H9 (cell line): ENCODE measurements around the gene ETFA. TPM values are rescaled to one million over a fixed set of nuclear protein-coding genes. Genes with fewer than 3 reads are reported as not detected.

Source experiments
- DNase-seq: peaks from one replicate; pipeline ENCODE4 v3.0.0-alpha.2; 2017
- H2AFZ ChIP-seq: one replicate; pipeline ENCODE4 v1.6.1; 2013; ENCODE audit warnings: mild to moderate bottlenecking, low read length, control low read depth, moderate library complexity
- H2AK5ac ChIP-seq: 2 replicates; pipeline ENCODE4 v1.6.1; 2013; ENCODE audit warnings: low read length, control low read depth, mixed read lengths; ENCODE audit not compliant: insufficient read length
- H2BK120ac ChIP-seq: one replicate; pipeline ENCODE4 v1.6.1; 2013; ENCODE audit warnings: low read depth, mild to moderate bottlenecking, low read length, control low read depth, inconsistent platforms; ENCODE audit not compliant: poor library complexity, severe bottlenecking
- H2BK12ac ChIP-seq: 2 replicates; pipeline ENCODE4 v1.6.1; 2013; ENCODE audit warnings: low read length, control low read depth, mixed read lengths, low read depth; ENCODE audit not compliant: insufficient read length
- H2BK15ac ChIP-seq: 2 replicates; pipeline ENCODE4 v1.6.1; 2013; ENCODE audit warnings: low read depth, low read length, control low read depth
- H2BK20ac ChIP-seq: one replicate; pipeline ENCODE4 v1.6.1; 2013; ENCODE audit warnings: low read depth, mild to moderate bottlenecking, low read length, control low read depth, inconsistent platforms; ENCODE audit not compliant: poor library complexity, severe bottlenecking
- H2BK5ac ChIP-seq: 2 replicates; pipeline ENCODE4 v1.6.1; 2013; ENCODE audit warnings: low read length, control low read depth, mixed read lengths; ENCODE audit not compliant: insufficient read length
- H3K14ac ChIP-seq: 2 replicates; pipeline ENCODE4 v1.6.1; 2013; ENCODE audit warnings: low read length, control low read depth; ENCODE audit not compliant: insufficient read depth
- H3K18ac ChIP-seq: 2 replicates; pipeline ENCODE4 v1.6.1; 2013; ENCODE audit warnings: low read depth, mild to moderate bottlenecking, mixed read lengths, low read length, control low read depth; ENCODE audit not compliant: insufficient read length
- H3K23ac ChIP-seq: 2 replicates; pipeline ENCODE4 v1.6.1; 2013; ENCODE audit warnings: low read length, control low read depth, mixed read lengths, low read depth; ENCODE audit not compliant: insufficient read length
- H3K23me2 ChIP-seq: 2 replicates; pipeline ENCODE4 v1.6.1; 2013; ENCODE audit warnings: low read depth, mild to moderate bottlenecking, mixed read lengths, low read length, control low read depth; ENCODE audit not compliant: insufficient read length, poor library complexity, severe bottlenecking
- H3K27ac ChIP-seq: 2 replicates; pipeline ENCODE4 v1.5.1; 2013; ENCODE audit warnings: low read length, control low read depth, mixed read lengths, low read depth; ENCODE audit not compliant: insufficient read length
- H3K27me3 ChIP-seq: 2 replicates; pipeline ENCODE4 v1.6.1; 2013; ENCODE audit warnings: low read length, control low read depth, inconsistent platforms; ENCODE audit not compliant: insufficient read depth
- H3K4ac ChIP-seq: 2 replicates; pipeline ENCODE4 v1.6.1; 2013; ENCODE audit warnings: low read depth, mild to moderate bottlenecking, control low read depth, inconsistent platforms, low read length, moderate library complexity
- H3K4me1 ChIP-seq: 2 replicates; pipeline ENCODE4 v1.6.1; 2013; ENCODE audit warnings: low read length, control low read depth, inconsistent platforms; ENCODE audit not compliant: insufficient read depth
- H3K4me2 ChIP-seq: 2 replicates; pipeline ENCODE4 v1.6.1; 2013; ENCODE audit warnings: low read length, control low read depth, mixed read lengths; ENCODE audit not compliant: insufficient read length, insufficient read depth
- H3K56ac ChIP-seq: 2 replicates; pipeline ENCODE4 v1.6.1; 2013; ENCODE audit warnings: low read depth, mild to moderate bottlenecking, mixed read lengths, low read length, control low read depth; ENCODE audit not compliant: insufficient read length
- H3K79me1 ChIP-seq: 2 replicates; pipeline ENCODE4 v1.6.1; 2013; ENCODE audit warnings: low read depth, mild to moderate bottlenecking, moderate library complexity, low read length, control low read depth, inconsistent platforms; ENCODE audit not compliant: insufficient read depth, poor library complexity, severe bottlenecking
- H3K79me2 ChIP-seq: 2 replicates; pipeline ENCODE4 v1.6.1; 2013; ENCODE audit warnings: low read length, control low read depth, inconsistent platforms; ENCODE audit not compliant: insufficient read depth
- H3K9ac ChIP-seq: 2 replicates; pipeline ENCODE4 v1.6.1; 2013; ENCODE audit warnings: low read length, control low read depth, mixed read lengths; ENCODE audit not compliant: insufficient read length; ENCODE audit errors: extremely low read depth
- H3K9me3 ChIP-seq: one replicate; pipeline ENCODE4 v1.6.1; 2013; ENCODE audit warnings: low read depth, low read length, inconsistent platforms; ENCODE audit not compliant: control insufficient read depth
- H3T11ph ChIP-seq: one replicate; pipeline ENCODE4 v1.6.1; 2013; ENCODE audit warnings: mild to moderate bottlenecking, low read length, control low read depth, inconsistent platforms
- H4K20me1 ChIP-seq: one replicate; pipeline ENCODE4 v1.6.1; 2013; ENCODE audit not compliant: control insufficient read depth, insufficient read length, insufficient read depth
- H4K5ac ChIP-seq: 2 replicates; pipeline ENCODE4 v1.6.1; 2013; ENCODE audit warnings: low read depth, mild to moderate bottlenecking, mixed read lengths, low read length, control low read depth; ENCODE audit not compliant: insufficient read length
- H4K8ac ChIP-seq: replicated peaks from 2 replicates; pipeline ENCODE4 v1.6.1; 2013; ENCODE audit warnings: low read length, control low read depth, mixed read lengths, low read depth; ENCODE audit not compliant: insufficient read length
- H4K91ac ChIP-seq: 2 replicates; pipeline ENCODE4 v1.6.1; 2013; ENCODE audit warnings: low read depth, mild to moderate bottlenecking, moderate library complexity, mixed read lengths, low read length, control low read depth; ENCODE audit not compliant: insufficient read length
- H3K27ac Mint-ChIP-seq, 3 experiments: 2 replicates in 2 of 3; 3 replicates in 1 of 3; pipeline ENCODE4 v1.8.0; 2020 to 2021; ENCODE audit warnings: mixed read lengths in 3 of 3, mild to moderate bottlenecking in 1 of 3, moderate library complexity in 1 of 3
- H3K27me3 Mint-ChIP-seq: 2 replicates; pipeline ENCODE4 v1.8.0; 2021; ENCODE audit warnings: low read depth, mild to moderate bottlenecking, moderate library complexity, mixed read lengths
- H3K36me3 Mint-ChIP-seq, 3 experiments: 2 replicates in 2 of 3; 3 replicates in 1 of 3; pipeline ENCODE4 v1.8.0; 2020 to 2021; ENCODE audit warnings: low read depth in 3 of 3, mixed read lengths in 3 of 3; ENCODE audit not compliant: insufficient read depth in 1 of 3
- H3K4me1 Mint-ChIP-seq, 2 experiments: 2 replicates each; pipeline ENCODE4 v1.8.0; 2020; ENCODE audit warnings: mixed read lengths in 2 of 2
- H3K4me3 Mint-ChIP-seq, 2 experiments: 2 replicates in 1 of 2; 3 replicates in 1 of 2; pipeline ENCODE4 v1.8.0; 2020 to 2021; ENCODE audit warnings: mild to moderate bottlenecking in 2 of 2, mixed read lengths in 2 of 2, moderate library complexity in 1 of 2
- H3K9me3 Mint-ChIP-seq, 2 experiments: 2 replicates in 1 of 2; 3 replicates in 1 of 2; pipeline ENCODE4 v1.8.0; 2020; ENCODE audit warnings: mild to moderate bottlenecking in 2 of 2, mixed read lengths in 2 of 2, moderate library complexity in 1 of 2
- WGBS: extraction: QIAGEN DNeasy Blood & Tissue Kit; methylation state at CpG from one replicate; pipeline ENCODE4 v1.1.7; 2013; ENCODE audit warnings: missing lambda C conversion rate, low lambda C conversion rate, mixed read lengths; ENCODE audit not compliant: insufficient read length; ENCODE audit errors: extremely low coverage; 5-methylcytosine and 5-hydroxymethylcytosine counted together
- total RNA-seq: library from RNA; stranded (reverse); gene quantifications from 2 replicates; pipeline ENCODE4 v1.2.1, GENCODE V29; 2021
- TF ChIP-seq, protein P1 (sequence below): fragments of 200-600 bp; sonication (generic); conservative IDR thresholded peaks from 3 replicates; pipeline ENCODE4 v1.8.0; 2021; ENCODE audit warnings: antibody characterized with exemption, mild to moderate bottlenecking

The ETFA gene
- total RNA-seq, 1 experiment from 2014 or later: 109 TPM

DNA sequence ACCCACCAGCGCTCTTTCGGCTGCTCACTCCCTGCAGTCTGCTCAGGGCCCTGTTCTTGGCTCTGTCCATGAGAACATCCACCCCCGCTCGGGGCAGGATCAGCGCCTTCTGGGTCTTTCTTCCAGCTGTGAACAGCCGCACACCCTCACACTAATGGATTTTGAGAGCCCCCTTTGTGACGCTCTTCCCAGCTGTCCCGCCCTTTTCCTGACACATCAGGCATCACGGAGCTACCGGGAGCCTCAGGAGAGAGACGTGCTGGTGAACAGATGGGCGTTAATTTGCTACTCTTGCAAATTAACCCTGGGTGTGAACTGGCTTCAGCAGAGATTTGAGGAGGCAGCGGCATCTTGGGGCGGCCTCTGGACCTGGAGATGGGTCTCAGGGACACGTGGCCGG, 138.5 kb downstream of the ETFA start:
- Histone ChIP-seq H3K4me2 (no peak overlapping the region), H2BK20ac (no peak overlapping the region), H4K91ac (no peak overlapping the region), H4K8ac (no peak overlapping the region), H3K4me1 (no peaks in the 10 kb centered on the region; the same call in 1 of the 2 replicates), H2BK12ac (no peak overlapping the region), H3T11ph (no peak overlapping the region), H4K5ac (no peak overlapping the region), H3K9ac (no peak overlapping the region), H3K27me3 (no peaks in the 10 kb centered on the region), H3K9me3 (no peaks in the 10 kb centered on the region), H2BK5ac (no peak overlapping the region), H3K14ac (no peak overlapping the region), H4K20me1 (peaks cover 3% of the 10 kb centered on the region), H3K23ac (no peak overlapping the region), H2BK15ac (no peak overlapping the region), H2BK120ac (no peak overlapping the region), H2AK5ac (no peak overlapping the region), H3K79me1 (no peaks in the 10 kb centered on the region), H3K23me2 (no peaks in the 10 kb centered on the region), H3K56ac (no peak overlapping the region), H3K79me2 (no peaks in the 10 kb centered on the region), H3K18ac (no peak overlapping the region), H3K4ac (no peak overlapping the region), H3K27ac (no peak overlapping the region), H2AFZ (no peak overlapping the region)
- TF ChIP-seq, protein P1, sequence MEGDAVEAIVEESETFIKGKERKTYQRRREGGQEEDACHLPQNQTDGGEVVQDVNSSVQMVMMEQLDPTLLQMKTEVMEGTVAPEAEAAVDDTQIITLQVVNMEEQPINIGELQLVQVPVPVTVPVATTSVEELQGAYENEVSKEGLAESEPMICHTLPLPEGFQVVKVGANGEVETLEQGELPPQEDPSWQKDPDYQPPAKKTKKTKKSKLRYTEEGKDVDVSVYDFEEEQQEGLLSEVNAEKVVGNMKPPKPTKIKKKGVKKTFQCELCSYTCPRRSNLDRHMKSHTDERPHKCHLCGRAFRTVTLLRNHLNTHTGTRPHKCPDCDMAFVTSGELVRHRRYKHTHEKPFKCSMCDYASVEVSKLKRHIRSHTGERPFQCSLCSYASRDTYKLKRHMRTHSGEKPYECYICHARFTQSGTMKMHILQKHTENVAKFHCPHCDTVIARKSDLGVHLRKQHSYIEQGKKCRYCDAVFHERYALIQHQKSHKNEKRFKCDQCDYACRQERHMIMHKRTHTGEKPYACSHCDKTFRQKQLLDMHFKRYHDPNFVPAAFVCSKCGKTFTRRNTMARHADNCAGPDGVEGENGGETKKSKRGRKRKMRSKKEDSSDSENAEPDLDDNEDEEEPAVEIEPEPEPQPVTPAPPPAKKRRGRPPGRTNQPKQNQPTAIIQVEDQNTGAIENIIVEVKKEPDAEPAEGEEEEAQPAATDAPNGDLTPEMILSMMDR: no peak
- H3K4me3 Mint-ChIP-seq: no peak overlapping the region
- DNase-seq: no peak
- peaks cover 6% of the 10 kb centered on the region for H3K27me3 Mint-ChIP-seq
- H3K4me1 Mint-ChIP-seq: peaks cover 10% of the 10 kb centered on the region in 2 experiments
- 0 out of 7 replicates have a peak overlapping the region, but pooled peaks of 1 of the 3 experiments have one; percentile 23 for H3K27ac Mint-ChIP-seq
- no peaks in the 10 kb centered on the region for H3K9me3 Mint-ChIP-seq
- no peaks in the 10 kb centered on the region; a peak in 1 of 7 replicates for H3K36me3 Mint-ChIP-seq
- WGBS: no CpG with 5 or more reads among the region's 16 CpGs
